DOHH2 (cell line): ENCODE data around the gene PAOX.
"Not testable (repeated sequence)": the region's sequence is repeated elsewhere in the genome, so short reads cannot be mapped to it uniquely, and the experiment has no call there.

Source experiments
- H3F3A ChIP-seq: fragments of 200-600 bp; sonication (generic), shearing (Covaris generic); 2 replicates; pipeline ENCODE4 v1.6.0; 2016; ENCODE audit warnings: antibody characterized with exemption, mild to moderate bottlenecking; ENCODE audit not compliant: control insufficient read depth, insufficient read depth
- H3K27ac ChIP-seq: fragments of 200-600 bp; sonication (generic); 2 replicates; pipeline ENCODE4 v1.5.1; 2014; ENCODE audit warnings: low read depth, mild to moderate bottlenecking, low read length, moderate library complexity
- H3K27me3 ChIP-seq: fragments of 200-600 bp; sonication (generic); 2 replicates; pipeline ENCODE4 v1.6.1; 2014; ENCODE audit warnings: mild to moderate bottlenecking, low read length, mixed read lengths; ENCODE audit not compliant: control insufficient read depth
- H3K36me3 ChIP-seq: fragments of 200-600 bp; sonication (generic); 2 replicates; pipeline ENCODE4 v1.6.1; 2014; ENCODE audit warnings: mild to moderate bottlenecking, low read length, moderate library complexity, mixed read lengths; ENCODE audit not compliant: control insufficient read depth
- H3K4me1 ChIP-seq: fragments of 200-600 bp; sonication (generic); 2 replicates; pipeline ENCODE4 v1.6.1; 2014; ENCODE audit warnings: mild to moderate bottlenecking, low read length, mixed read lengths; ENCODE audit not compliant: control insufficient read depth
- H3K4me2 ChIP-seq: fragments of 200-600 bp; sonication (generic); 2 replicates; pipeline ENCODE4 v1.6.0; 2014; ENCODE audit warnings: mild to moderate bottlenecking, low read length, moderate library complexity
- H3K4me3 ChIP-seq: fragments of 200-600 bp; sonication (generic); 2 replicates; pipeline ENCODE4 v1.5.1; 2014; ENCODE audit warnings: mild to moderate bottlenecking, low read length, mixed read lengths
- H3K79me2 ChIP-seq: fragments of 200-600 bp; sonication (generic); 2 replicates; pipeline ENCODE4 v1.6.1; 2014; ENCODE audit warnings: mild to moderate bottlenecking, low read length, mixed read lengths; ENCODE audit not compliant: control insufficient read depth
- H3K9me2 ChIP-seq: fragments of 200-600 bp; sonication (generic); replicated peaks from 2 replicates; pipeline ENCODE4 v1.6.1; 2014; ENCODE audit warnings: mild to moderate bottlenecking, low read length, mixed read lengths; ENCODE audit not compliant: control insufficient read depth
- H3K9me3 ChIP-seq: fragments of 200-600 bp; sonication (generic); 2 replicates; pipeline ENCODE4 v1.6.1; 2014; ENCODE audit warnings: antibody characterized with exemption, low read length, mixed read lengths; ENCODE audit not compliant: control insufficient read depth, insufficient read depth
- H4K20me1 ChIP-seq: fragments of 200-600 bp; sonication (generic); 2 replicates; pipeline ENCODE4 v1.6.0; 2014; ENCODE audit warnings: low read depth, mild to moderate bottlenecking, antibody characterized with exemption, low read length, moderate library complexity; ENCODE audit not compliant: control insufficient read depth, insufficient read depth
- EZH2phosphoT487 ChIP-seq: fragments of 200-600 bp; sonication (generic); IDR thresholded peaks from 2 replicates; pipeline ENCODE4 v1.6.1; 2017; ENCODE audit warnings: borderline replicate concordance, mild to moderate bottlenecking, antibody characterized with exemption, low read length, moderate library complexity, mixed read lengths
- TF ChIP-seq, protein P1 (sequence below): fragments of 200-600 bp; sonication (generic); IDR thresholded peaks from one replicate; pipeline ENCODE4 v1.5.1; 2014; ENCODE audit warnings: antibody characterized with exemption, mild to moderate bottlenecking, low read depth, low read length; ENCODE audit not compliant: poor library complexity, severe bottlenecking

PAOX gene

DNA sequence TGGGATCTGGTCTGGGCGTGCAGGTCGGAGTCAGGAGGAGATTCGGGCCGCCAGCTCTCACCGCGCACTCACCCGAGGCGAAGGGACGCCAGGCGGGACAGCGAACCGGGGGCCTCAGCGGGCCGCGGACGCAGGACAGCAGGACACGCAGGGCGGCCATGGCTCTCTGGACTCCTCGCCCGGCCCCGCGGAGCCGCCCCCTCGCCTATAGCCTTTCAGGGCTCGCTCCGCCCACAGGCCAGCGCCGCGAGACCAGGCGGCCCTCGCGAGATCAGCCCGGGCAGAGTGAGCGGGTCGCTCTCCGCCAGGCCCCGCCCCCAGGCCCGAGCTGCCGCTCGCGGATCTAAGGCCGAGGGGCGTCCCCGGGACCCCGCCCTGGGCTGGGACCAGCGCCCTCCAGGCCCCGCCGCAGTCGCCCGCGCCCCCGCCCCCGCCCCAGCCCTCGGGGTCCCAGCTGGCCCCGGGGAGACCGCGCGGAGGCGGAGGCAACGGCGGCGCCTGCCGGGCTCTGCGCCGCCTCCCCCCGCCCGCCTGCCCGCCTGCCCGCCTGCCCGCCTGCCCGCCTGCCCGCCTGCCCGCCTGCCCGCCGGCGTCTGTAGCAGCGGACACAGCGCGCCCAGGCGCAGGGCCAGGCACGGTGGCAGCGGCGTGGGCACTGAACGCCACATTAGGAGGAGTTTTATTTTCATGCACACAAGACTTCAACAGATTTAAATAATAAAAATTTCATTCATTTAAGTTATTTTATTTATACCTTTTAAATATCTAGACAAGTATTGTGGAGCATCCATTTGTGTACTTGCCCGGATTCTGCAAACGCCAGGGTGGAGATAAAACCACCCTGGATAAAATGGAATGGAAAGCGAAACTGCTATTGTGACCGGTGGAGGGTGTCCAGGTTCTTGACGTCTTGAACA lies 5.6 kb upstream of the PAOX start, which contains the start of gene ECHS1:
Gene ECHS1 (minus strand): TSS at position 181 of the 917 bp plus-strand sequence. CDS start 21 bp downstream, at position 160.
- Histone ChIP-seq H3K9me2 (no peaks in the 10 kb centered on the region), H3K79me2 (no peaks in the 10 kb centered on the region), H3K4me3 (peak within 1 kb of the TSS; percentile 83), H3K4me1 (peaks cover 19% of the 10 kb centered on the region), H3K4me2 (peak within 1 kb of the TSS; percentile 68), H4K20me1 (no peaks in the 10 kb centered on the region), H3K27ac (no peak within 1 kb of the TSS), H3K27me3 (0 out of 2 replicates have a peak, but pooled peaks cover 6% of the 10 kb centered on the region), H3K9me3 (no peaks in the 10 kb centered on the region), H3F3A (peaks cover 5% of the 10 kb centered on the region; the same call in 1 of the 2 replicates), H3K36me3 (no peaks in the 10 kb centered on the region; the same call in 1 of the 2 replicates)
- TF ChIP-seq, protein P1, sequence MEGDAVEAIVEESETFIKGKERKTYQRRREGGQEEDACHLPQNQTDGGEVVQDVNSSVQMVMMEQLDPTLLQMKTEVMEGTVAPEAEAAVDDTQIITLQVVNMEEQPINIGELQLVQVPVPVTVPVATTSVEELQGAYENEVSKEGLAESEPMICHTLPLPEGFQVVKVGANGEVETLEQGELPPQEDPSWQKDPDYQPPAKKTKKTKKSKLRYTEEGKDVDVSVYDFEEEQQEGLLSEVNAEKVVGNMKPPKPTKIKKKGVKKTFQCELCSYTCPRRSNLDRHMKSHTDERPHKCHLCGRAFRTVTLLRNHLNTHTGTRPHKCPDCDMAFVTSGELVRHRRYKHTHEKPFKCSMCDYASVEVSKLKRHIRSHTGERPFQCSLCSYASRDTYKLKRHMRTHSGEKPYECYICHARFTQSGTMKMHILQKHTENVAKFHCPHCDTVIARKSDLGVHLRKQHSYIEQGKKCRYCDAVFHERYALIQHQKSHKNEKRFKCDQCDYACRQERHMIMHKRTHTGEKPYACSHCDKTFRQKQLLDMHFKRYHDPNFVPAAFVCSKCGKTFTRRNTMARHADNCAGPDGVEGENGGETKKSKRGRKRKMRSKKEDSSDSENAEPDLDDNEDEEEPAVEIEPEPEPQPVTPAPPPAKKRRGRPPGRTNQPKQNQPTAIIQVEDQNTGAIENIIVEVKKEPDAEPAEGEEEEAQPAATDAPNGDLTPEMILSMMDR: no peak
- no peak for TF ChIP-seq EZH2phosphoT487

DNA sequence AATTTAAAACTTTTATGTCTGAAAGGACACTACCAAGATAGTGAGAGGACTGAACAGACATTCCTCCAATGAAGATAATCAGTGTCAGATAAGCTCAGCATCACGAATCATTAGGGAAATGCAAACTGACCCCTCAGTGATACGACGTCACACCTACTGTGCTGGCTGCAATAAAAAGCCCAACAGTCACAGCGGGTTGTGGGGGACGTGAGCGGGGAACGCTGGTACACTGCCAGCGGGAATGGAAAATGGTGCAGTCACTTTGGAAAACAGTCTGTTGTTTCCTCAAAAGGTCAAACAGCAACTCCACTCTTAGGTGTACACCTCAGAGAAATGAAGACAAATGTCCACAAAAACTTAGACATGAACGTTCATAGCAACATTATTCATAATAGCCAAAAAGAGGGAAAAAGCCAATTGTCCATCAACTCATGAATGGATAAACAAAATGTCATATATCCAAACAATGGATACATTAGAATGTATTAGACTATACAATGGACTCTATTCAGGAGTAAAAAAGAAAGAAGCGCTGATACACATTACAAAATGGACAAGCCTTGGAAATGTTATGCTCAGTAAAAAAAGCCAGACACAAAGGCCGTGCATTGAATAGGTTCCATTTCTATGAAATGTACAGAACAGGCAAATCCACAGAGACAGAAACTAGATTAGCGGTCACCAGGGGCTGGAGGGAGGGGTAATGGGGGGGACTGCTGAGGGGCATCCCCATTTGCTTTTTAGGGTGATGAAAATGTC lies 3.5 kb upstream of the PAOX start:
- H3K9me3 ChIP-seq: no peaks in the 10 kb centered on the region
- H3K27ac ChIP-seq: no peak overlapping the region
- no peaks in the 10 kb centered on the region for H4K20me1 ChIP-seq
- peaks cover 5% of the 10 kb centered on the region; the same call in 1 of the 2 replicates for H3F3A ChIP-seq
- H3K36me3 ChIP-seq: no peaks in the 10 kb centered on the region
- no peaks in the 10 kb centered on the region for H3K9me2 ChIP-seq
- H3K4me2 ChIP-seq: no peak overlapping the region
- H3K4me1 ChIP-seq: peaks cover 29% of the 10 kb centered on the region
- H3K27me3 ChIP-seq: peaks cover 16% of the 10 kb centered on the region; the same call in 1 of the 2 replicates
- H3K4me3 ChIP-seq: no peak overlapping the region
- TF ChIP-seq, protein P1: no peak
- H3K79me2 ChIP-seq: no peaks in the 10 kb centered on the region

- not testable (repeated sequence) for H3K4me3 ChIP-seq, H3K27ac ChIP-seq, H4K20me1 ChIP-seq, H3K9me3 ChIP-seq, H3K9me2 ChIP-seq, H3K4me2 ChIP-seq, H3K36me3 ChIP-seq, H3F3A ChIP-seq, H3K79me2 ChIP-seq
- H3K27me3 ChIP-seq: peaks cover 16% of the 10 kb centered on the region; the same call in 1 of the 2 replicates
- H3K4me1 ChIP-seq: peaks cover 29% of the 10 kb centered on the region
Observed at GRCh38 chr10:133376183-133376582, 2.9 kb upstream of the PAOX start.
